ENCODE results near the gene RASIP1. TPM values are rescaled to one million over a fixed set of nuclear protein-coding genes. Genes with fewer than 3 reads are reported as not detected.

RASIP1 gene
- total and polyA plus RNA-seq, 2 donors (not counting 1 experiment from before 2014, with no cell fraction given): 0.20 TPM; not detected in 1

DNA sequence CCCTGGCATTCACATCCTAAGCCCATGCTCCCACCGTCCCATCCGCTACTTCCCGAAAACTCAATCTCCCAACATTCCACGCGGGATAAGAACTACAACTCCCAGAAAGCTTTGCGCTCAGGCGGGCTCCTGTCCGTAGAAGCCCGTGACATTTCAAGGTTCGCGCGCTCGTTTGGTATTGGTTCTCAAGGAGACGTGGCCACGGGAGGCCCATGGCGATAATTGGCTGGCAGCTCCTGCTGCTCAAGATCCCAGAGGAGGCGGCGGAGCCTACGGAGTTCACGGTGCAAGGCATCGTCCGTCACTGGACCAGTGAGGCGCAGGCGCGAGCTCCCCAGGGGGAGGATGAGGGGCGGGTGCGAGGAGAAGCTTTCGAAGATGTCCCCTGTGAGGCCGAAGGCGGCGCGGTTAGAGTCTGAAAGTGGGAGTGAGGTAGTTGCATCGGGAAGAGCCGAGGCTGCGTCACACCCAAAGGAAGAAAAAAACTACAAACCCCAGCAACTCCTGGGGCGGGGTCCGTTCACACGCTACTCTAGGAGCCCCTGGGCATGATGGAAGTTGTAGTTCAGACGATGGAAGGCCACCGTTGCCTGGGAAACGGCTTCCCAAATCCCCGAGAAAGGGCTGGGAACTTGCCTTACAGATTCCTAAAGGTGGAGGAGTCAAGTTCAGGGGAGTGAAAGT, 19.7 kb downstream of the RASIP1 start:
- peak; percentile 86 for ATAC-seq (ENCODE audit: low read depth)
- Mint-ChIP-seq H3K27ac (peak overlapping the region; percentile 98), H3K27me3 (no peaks in the 10 kb centered on the region), H3K4me1 (peaks cover 21% of the 10 kb centered on the region), H3K4me3 (peak overlapping the region; percentile 98), H3K9me3 (ENCODE audit: insufficient read depth) (peaks cover 9% of the 10 kb centered on the region)
- 1% methylated on average over 33 of the region's 42 CpGs for WGBS (ENCODE audit: insufficient coverage)
- Histone ChIP-seq H3K27ac (ENCODE audit: low read length in 2 of 2) (peak overlapping the region; percentile 92 to 93), H2AFZ (ENCODE audit: insufficient read depth, low read depth, low read length, poor library complexity, severe bottlenecking) (peak overlapping the region; percentile 91), H3K9ac (ENCODE audit: low read length) (peak overlapping the region; percentile 88), H3K27me3 (replicated peaks in 1 of 4; ENCODE audit: control extremely low read depth in 1 of 4, control insufficient read depth in 3 of 4, insufficient read depth in 4 of 4, low read length in 3 of 4) (no peaks in the 10 kb centered on the region), H3K9me3 (ENCODE audit: control extremely low read depth in 1 of 3, control insufficient read depth in 2 of 3, insufficient read depth in 1 of 3, low read length in 2 of 3) (peaks cover 0 to 28% (median 6%) of the 10 kb centered on the region in 3 donors), H3K4me1 (ENCODE audit: control insufficient read depth in 2 of 2, insufficient read depth in 2 of 2, low read length in 2 of 2) (peaks cover 10 to 25% of the 10 kb centered on the region in 2 donors), H3K4me3 (ENCODE audit: control extremely low read depth in 1 of 5, extremely low read depth in 1 of 5, insufficient read depth in 1 of 5, low read depth in 2 of 5, low read length in 4 of 5) (peak overlapping the region; percentile 47 to 91 (median 75)), H3K79me2 (ENCODE audit: control insufficient read depth, insufficient read depth, low read length) (no peaks in the 10 kb centered on the region), H3K36me3 (replicated peaks in 1 of 2; ENCODE audit: control extremely low read depth in 1 of 2, control insufficient read depth in 1 of 2, extremely low read depth in 1 of 2, insufficient read depth in 2 of 2, low read length in 1 of 2) (no peaks in the 10 kb centered on the region), H4K20me1 (ENCODE audit: control insufficient read depth, insufficient read depth, low read length, poor library complexity, severe bottlenecking) (no peaks in the 10 kb centered on the region), H3K4me2 (replicated peaks; ENCODE audit: low read depth, low read length, poor library complexity, severe bottlenecking) (peak overlapping the region; percentile 91)
- intact Hi-C loops (cut with micrococcal nuclease): loop anchor here (1.0 to 10.0 kb wide), 3 partner anchors 152 to 1304 kb away; partner anchors contain the start of genes PPP1R15A, SYNGR4, TMEM143 and VRK3
- TF ChIP-seq EZH2 (IDR thresholded peaks at IDR 0.05; ENCODE audit: borderline replicate concordance, insufficient read depth, low read depth, low read length, poor library complexity, severe bottlenecking): no peak
- TF ChIP-seq, protein P1, sequence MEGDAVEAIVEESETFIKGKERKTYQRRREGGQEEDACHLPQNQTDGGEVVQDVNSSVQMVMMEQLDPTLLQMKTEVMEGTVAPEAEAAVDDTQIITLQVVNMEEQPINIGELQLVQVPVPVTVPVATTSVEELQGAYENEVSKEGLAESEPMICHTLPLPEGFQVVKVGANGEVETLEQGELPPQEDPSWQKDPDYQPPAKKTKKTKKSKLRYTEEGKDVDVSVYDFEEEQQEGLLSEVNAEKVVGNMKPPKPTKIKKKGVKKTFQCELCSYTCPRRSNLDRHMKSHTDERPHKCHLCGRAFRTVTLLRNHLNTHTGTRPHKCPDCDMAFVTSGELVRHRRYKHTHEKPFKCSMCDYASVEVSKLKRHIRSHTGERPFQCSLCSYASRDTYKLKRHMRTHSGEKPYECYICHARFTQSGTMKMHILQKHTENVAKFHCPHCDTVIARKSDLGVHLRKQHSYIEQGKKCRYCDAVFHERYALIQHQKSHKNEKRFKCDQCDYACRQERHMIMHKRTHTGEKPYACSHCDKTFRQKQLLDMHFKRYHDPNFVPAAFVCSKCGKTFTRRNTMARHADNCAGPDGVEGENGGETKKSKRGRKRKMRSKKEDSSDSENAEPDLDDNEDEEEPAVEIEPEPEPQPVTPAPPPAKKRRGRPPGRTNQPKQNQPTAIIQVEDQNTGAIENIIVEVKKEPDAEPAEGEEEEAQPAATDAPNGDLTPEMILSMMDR (IDR thresholded peaks at IDR 0.05): no peak
- ChIA-PET CTCF (interaction anchor here (0.5 to 2.0 kb wide), 3 partner anchors 18 to 731 kb away, joined by 3 to 6 read pairs (median 3); partner anchors contain the start of genes CA11 and PIH1D1), POLR2A (interaction anchor here (0.5 to 1.4 kb wide), 10 partner anchors 8 to 232 kb away, joined by 3 to 11 read pairs (median 3); no protein-coding TSS in a partner anchor)
- DNase-seq: peak; percentile 93

- Mint-ChIP-seq H3K4me1 (peaks cover 18% of the 10 kb centered on the region), H3K27ac (peak overlapping the region; percentile 98), H3K9me3 (ENCODE audit: insufficient read depth) (peaks cover 5% of the 10 kb centered on the region), H3K27me3 (no peaks in the 10 kb centered on the region), H3K4me3 (peak overlapping the region; percentile 98)
- ChIA-PET CTCF (interaction anchor here (0.5 to 2.0 kb wide), 3 partner anchors 19 to 74 kb away, joined by 3 to 6 read pairs (median 3); partner anchors contain the start of gene CA11), POLR2A (interaction anchor here (0.5 to 1.4 kb wide), 9 partner anchors 12 to 232 kb away, joined by 3 to 11 read pairs (median 3); no protein-coding TSS in a partner anchor)
- Histone ChIP-seq H3K9ac (ENCODE audit: low read length) (peak overlapping the region; percentile 88), H4K20me1 (ENCODE audit: control insufficient read depth, insufficient read depth, low read length, poor library complexity, severe bottlenecking) (no peaks in the 10 kb centered on the region), H3K4me1 (ENCODE audit: control insufficient read depth in 2 of 2, insufficient read depth in 2 of 2, low read length in 2 of 2) (peaks cover 7 to 23% of the 10 kb centered on the region in 2 donors), H3K4me2 (replicated peaks; ENCODE audit: low read depth, low read length, poor library complexity, severe bottlenecking) (peak overlapping the region; percentile 91), H3K79me2 (ENCODE audit: control insufficient read depth, insufficient read depth, low read length) (no peaks in the 10 kb centered on the region), H3K4me3 (ENCODE audit: control extremely low read depth in 1 of 5, extremely low read depth in 1 of 5, insufficient read depth in 1 of 5, low read depth in 2 of 5, low read length in 4 of 5) (peak overlapping the region in 2 of 5 experiments; percentile 61 to 91), H3K9me3 (ENCODE audit: control extremely low read depth in 1 of 3, control insufficient read depth in 2 of 3, insufficient read depth in 1 of 3, low read length in 2 of 3) (peaks cover 0 to 24% (median 6%) of the 10 kb centered on the region in 3 donors), H2AFZ (ENCODE audit: insufficient read depth, low read depth, low read length, poor library complexity, severe bottlenecking) (peak overlapping the region; percentile 91), H3K27ac (ENCODE audit: low read length in 2 of 2) (no peak overlapping the region), H3K27me3 (replicated peaks in 1 of 4; ENCODE audit: control extremely low read depth in 1 of 4, control insufficient read depth in 3 of 4, insufficient read depth in 4 of 4, low read length in 3 of 4) (no peaks in the 10 kb centered on the region), H3K36me3 (replicated peaks in 1 of 2; ENCODE audit: control extremely low read depth in 1 of 2, control insufficient read depth in 1 of 2, extremely low read depth in 1 of 2, insufficient read depth in 2 of 2, low read length in 1 of 2) (no peaks in the 10 kb centered on the region)
- DNase-seq (no peak), ATAC-seq (ENCODE audit: low read depth) (no peak)
- WGBS (ENCODE audit: insufficient coverage): 39% methylated on average over 12 of the region's 12 CpGs
- TF ChIP-seq EZH2 (IDR thresholded peaks at IDR 0.05; ENCODE audit: borderline replicate concordance, insufficient read depth, low read depth, low read length, poor library complexity, severe bottlenecking): no peak
- TF ChIP-seq, protein P1 (IDR thresholded peaks at IDR 0.05): no peak
- intact Hi-C loops (cut with micrococcal nuclease): loop anchor here (1.0 to 10.0 kb wide), 3 partner anchors 152 to 1305 kb away; partner anchors contain the start of genes PPP1R15A, SYNGR4, TMEM143 and VRK3
These were observed 20.2 kb downstream of the RASIP1 start for GRCh38 chr19:48720251-48720612.
